Liver (tissue), 9 donors: ENCODE results near the gene TMC1. TPM values are rescaled to one million over a fixed set of nuclear protein-coding genes. Genes with fewer than 3 reads are reported as not detected.

Source experiments
- DNase-seq: peaks from one replicate; pipeline ENCODE4 v3.0.0-alpha.2; 2017; ENCODE audit warnings: low spot score
- H3K27ac ChIP-seq, 2 donors: one replicate each; pipeline ENCODE4 v1.7.0; 2013; ENCODE audit warnings: inconsistent platforms in 2 of 2, low read length in 2 of 2, control low read depth in 1 of 2, low read depth in 1 of 2, mild to moderate bottlenecking in 1 of 2
- H3K27me3 ChIP-seq, 4 donors: one replicate each; pipeline versions ENCODE4 v1.6.1 to v1.7.0; 2013; ENCODE audit warnings: low read length in 3 of 4, inconsistent platforms in 1 of 4, mild to moderate bottlenecking in 1 of 4, moderate library complexity in 1 of 4; ENCODE audit not compliant: control insufficient read depth in 4 of 4, insufficient read depth in 4 of 4
- H3K36me3 ChIP-seq, 4 donors: one replicate each; pipeline versions ENCODE4 v1.6.1 to v1.7.0; 2013; ENCODE audit warnings: low read length in 3 of 4, mild to moderate bottlenecking in 3 of 4, low read depth in 1 of 4, moderate library complexity in 1 of 4; ENCODE audit not compliant: control insufficient read depth in 4 of 4, insufficient read depth in 3 of 4
- H3K4me1 ChIP-seq, 4 donors: one replicate each; pipeline versions ENCODE4 v1.6.1 to v1.7.0; 2013; ENCODE audit warnings: low read length in 3 of 4, mild to moderate bottlenecking in 3 of 4, moderate library complexity in 1 of 4; ENCODE audit not compliant: control insufficient read depth in 4 of 4, insufficient read depth in 4 of 4
- H3K4me3 ChIP-seq, 3 donors: one replicate each; pipeline versions ENCODE4 v1.6.1 to v1.7.0; 2013; ENCODE audit warnings: low read length in 3 of 3, control low read depth in 1 of 3, low read depth in 1 of 3, mild to moderate bottlenecking in 1 of 3
- H3K9ac ChIP-seq, 2 donors: one replicate each; pipeline ENCODE4 v1.7.0; 2013; ENCODE audit warnings: low read length in 2 of 2, mild to moderate bottlenecking in 2 of 2, moderate library complexity in 2 of 2, control low read depth in 1 of 2, low read depth in 1 of 2
- H3K9me3 ChIP-seq, 4 donors: one replicate each; pipeline versions ENCODE4 v1.6.1 to v1.7.0; 2013; ENCODE audit warnings: low read length in 3 of 4; ENCODE audit not compliant: control insufficient read depth in 4 of 4
- ATF3 ChIP-seq: IDR thresholded peaks from 2 replicates; pipeline ENCODE4 v1.6.1; 2016; ENCODE audit warnings: antibody characterized with exemption
- CTCF ChIP-seq: fragments of 150-350 bp; IDR thresholded peaks from 2 replicates; pipeline ENCODE4 v1.5.1; 2017; ENCODE audit warnings: improper control_type of control experiment, low read depth, low read length; ENCODE audit not compliant: missing input control
- EGR1 ChIP-seq, 2 donors: IDR thresholded peaks; 2 replicates each; pipeline ENCODE4 v1.6.1; 2016 to 2018; ENCODE audit warnings: antibody characterized with exemption in 2 of 2, low read depth in 2 of 2
- FOXA2 ChIP-seq: IDR thresholded peaks from 2 replicates; pipeline ENCODE4 v1.6.1; 2016; ENCODE audit warnings: antibody characterized with exemption
- GABPA ChIP-seq, 2 donors: IDR thresholded peaks in 1 of 2; conservative IDR thresholded peaks in 1 of 2; 2 replicates each; pipeline ENCODE4 v1.6.1; 2016; ENCODE audit warnings: antibody characterized with exemption in 2 of 2, mild to moderate bottlenecking in 1 of 2, moderate library complexity in 1 of 2
- HNF4A ChIP-seq, 2 donors: conservative IDR thresholded peaks; 2 replicates each; pipeline ENCODE4 v1.6.1; 2016; ENCODE audit warnings: antibody characterized with exemption in 2 of 2, mild to moderate bottlenecking in 2 of 2
- HNF4G ChIP-seq: IDR thresholded peaks from 2 replicates; pipeline ENCODE4 v1.6.1; 2016; ENCODE audit warnings: antibody characterized with exemption
- JUND ChIP-seq, 2 donors: IDR thresholded peaks; 2 replicates each; pipeline ENCODE4 v1.6.1; 2016; ENCODE audit warnings: antibody characterized with exemption in 2 of 2
- MAX ChIP-seq: IDR thresholded peaks from 2 replicates; pipeline ENCODE4 v1.6.1; 2016; ENCODE audit warnings: antibody characterized with exemption
- NR2F2 ChIP-seq: IDR thresholded peaks from 2 replicates; pipeline ENCODE4 v1.6.1; 2016; ENCODE audit warnings: antibody characterized with exemption
- RAD21 ChIP-seq, 2 donors: IDR thresholded peaks; 2 replicates each; pipeline ENCODE4 v1.6.1; 2016; ENCODE audit warnings: antibody characterized with exemption in 2 of 2, mild to moderate bottlenecking in 2 of 2
- REST ChIP-seq: IDR thresholded peaks from 2 replicates; pipeline ENCODE4 v1.6.1; 2016; ENCODE audit warnings: antibody characterized with exemption, mild to moderate bottlenecking
- RXRA ChIP-seq, 2 donors: IDR thresholded peaks; 2 replicates each; pipeline ENCODE4 v1.6.1; 2017 to 2018; ENCODE audit warnings: antibody characterized with exemption in 2 of 2, mild to moderate bottlenecking in 1 of 2
- SP1 ChIP-seq: IDR thresholded peaks from 2 replicates; pipeline ENCODE4 v1.6.1; 2018; ENCODE audit warnings: antibody characterized with exemption, mild to moderate bottlenecking
- TAF1 ChIP-seq: conservative IDR thresholded peaks from 2 replicates; pipeline ENCODE4 v1.6.1; 2016; ENCODE audit warnings: antibody characterized with exemption, mild to moderate bottlenecking
- YY1 ChIP-seq: IDR thresholded peaks from 2 replicates; pipeline ENCODE4 v1.6.1; 2016; ENCODE audit warnings: antibody characterized with exemption, mild to moderate bottlenecking
- ZBTB33 ChIP-seq: IDR thresholded peaks from 2 replicates; pipeline ENCODE4 v1.6.1; 2016; ENCODE audit warnings: antibody characterized with exemption
- polyA plus RNA-seq, 2 donors: library from polyadenylated mRNA; stranded (reverse) in 1 of 2; unstranded in 1 of 2; fragments of 200-250 nt in 1 of 2; fragments of >200 nt in 1 of 2; fragmentation: Nextera tagmentation in 1 of 2; extraction: Ambion mirVana in 1 of 2; gene quantifications; one replicate each; pipeline versions ENCODE4 v1.2.1 to v1.2.3, GENCODE V29; 2013 to 2015
- total RNA-seq, 2 donors: library from RNA; depleted of rRNA; stranded (reverse); fragments of >200 nt; gene quantifications; one replicate each; pipeline ENCODE4 v1.2.3, GENCODE V29; 2014
- donor health status: healthy.
- donor health status: healthy.
- donor health status: healthy.
- donor health status: healthy.
- donor health status: healthy.

Gene TMC1
- total and polyA plus RNA-seq, 4 donors: 0.09 TPM; not detected in 3

GRCh38 chr9:72583370-72583769 is 62.0 kb downstream of the TMC1 start:
- Histone ChIP-seq H3K9ac (no peak overlapping the region), H3K4me3 (no peak overlapping the region), H3K36me3 (no peaks in the 10 kb centered on the region), H3K27me3 (no peaks in the 10 kb centered on the region), H3K9me3 (no peaks in the 10 kb centered on the region), H3K4me1 (no peaks in the 10 kb centered on the region), H3K27ac (no peak overlapping the region)
- no peak for TF ChIP-seq EGR1 (IDR thresholded peaks at IDR 0.05; ENCODE audit: low read depth in 2 of 2)
- no peak for TF ChIP-seq GABPA (IDR thresholded peaks at IDR 0.05 in 1 of 2, conservative IDR thresholded peaks at IDR 0.05 in 1 of 2)
- TF ChIP-seq RXRA (IDR thresholded peaks at IDR 0.05): no peak
- TF ChIP-seq CTCF: no peak
- no peak for TF ChIP-seq REST
- no peak for TF ChIP-seq TAF1
- no peak for TF ChIP-seq JUND (IDR thresholded peaks at IDR 0.05)
- TF ChIP-seq YY1: no peak
- TF ChIP-seq NR2F2: no peak
- no peak for TF ChIP-seq FOXA2
- TF ChIP-seq ZBTB33: no peak
- no peak for TF ChIP-seq MAX
- TF ChIP-seq ATF3: no peak
- no peak for TF ChIP-seq RAD21 (IDR thresholded peaks at IDR 0.05)
- no peak for TF ChIP-seq HNF4G
- no peak for TF ChIP-seq SP1
- no peak for TF ChIP-seq HNF4A (conservative IDR thresholded peaks at IDR 0.05)
- no peak for DNase-seq
